ENCODE results near the gene RALGDS. TPM values are rescaled to one million over a fixed set of nuclear protein-coding genes. Genes with fewer than 3 reads are reported as not detected.

The RALGDS gene
- total RNA-seq, 4 donors from 2014 or later = 44.8 to 53.0 (median 49.8) TPM

- TF ChIP-seq POLR2A (IDR thresholded peaks at IDR 0.05) = no peak
- no peak for TF ChIP-seq CTCF (IDR thresholded peaks at IDR 0.05)
- Histone ChIP-seq H3K9me3 (no peaks in the 10 kb centered on the region), H3K27ac (peak overlapping the region in 3 of 4 donors; percentile 21 to 81 (median 35)), H3K4me3 (no peak overlapping the region), H3K27me3 (no peaks in the 10 kb centered on the region), H3K4me1 (peaks cover 0 to 100% (median 27%) of the 10 kb centered on the region in 3 donors), H3K36me3 (no peaks in the 10 kb centered on the region)
- no peak for ATAC-seq
- WGBS, 2 donors (ENCODE audit: low coverage in 1 of 2) = no CpG with 5 or more reads among the region's 24 CpGs
These were observed 18.5 kb upstream of the RALGDS start for GRCh38 chr9:133139246-133140173.

GRCh38 chr9:133137451-133138231 is 16.6 kb upstream of the RALGDS start:
- no peak for ATAC-seq
- no CpG with 5 or more reads among the region's 16 CpGs for WGBS, 2 donors (ENCODE audit: low coverage in 1 of 2)
- TF ChIP-seq POLR2AphosphoS5 (IDR thresholded peaks at IDR 0.05) = no peak
- TF ChIP-seq POLR2A (IDR thresholded peaks at IDR 0.05) = no peak
- no peak for TF ChIP-seq CTCF (IDR thresholded peaks at IDR 0.05)
- TF ChIP-seq EP300 (IDR thresholded peaks at IDR 0.05) = no peak
- Histone ChIP-seq H3K27me3 (no peaks in the 10 kb centered on the region), H3K9me3 (no peaks in the 10 kb centered on the region), H3K36me3 (no peaks in the 10 kb centered on the region), H3K4me3 (no peak overlapping the region), H3K27ac (peak overlapping the region in 3 of 4 donors; percentile 65 to 89 (median 81)), H3K4me1 (peaks cover 8 to 100% (median 35%) of the 10 kb centered on the region in 3 donors)

GRCh38 chr9:133135146-133135745 is 14.2 kb upstream of the RALGDS start:
- Histone ChIP-seq H3K9me3 (no peaks in the 10 kb centered on the region), H3K4me3 (no peak overlapping the region), H3K27me3 (no peaks in the 10 kb centered on the region), H3K36me3 (no peaks in the 10 kb centered on the region), H3K4me1 (peaks cover 8 to 95% (median 34%) of the 10 kb centered on the region in 3 donors), H3K27ac (peak overlapping the region; percentile 3 to 93 (median 85))
- TF ChIP-seq POLR2AphosphoS5 (IDR thresholded peaks at IDR 0.05) (peak; percentile 81), EP300 (IDR thresholded peaks at IDR 0.05) (no peak), CTCF (IDR thresholded peaks at IDR 0.05) (no peak), POLR2A (IDR thresholded peaks at IDR 0.05) (no peak)
- ATAC-seq = peak; percentile 21
- WGBS, 2 donors (ENCODE audit: low coverage in 1 of 2) = no CpG with 5 or more reads among the region's 8 CpGs

- Histone ChIP-seq H3K4me1 (peaks cover 8 to 88% (median 34%) of the 10 kb centered on the region in 3 donors), H3K27me3 (no peaks in the 10 kb centered on the region), H3K4me3 (no peak overlapping the region), H3K9me3 (no peaks in the 10 kb centered on the region), H3K36me3 (no peaks in the 10 kb centered on the region), H3K27ac (peak overlapping the region; percentile 80 to 93 (median 85))
- TF ChIP-seq POLR2A (IDR thresholded peaks at IDR 0.05) (no peak), EP300 (IDR thresholded peaks at IDR 0.05) (no peak), CTCF (IDR thresholded peaks at IDR 0.05) (no peak), POLR2AphosphoS5 (IDR thresholded peaks at IDR 0.05) (no peak)
- 0% methylated on average over 1 of the region's 11 CpGs; no CpG with 5 or more reads in 1 of the 2 donors for WGBS, 2 donors (ENCODE audit: low coverage in 1 of 2)
- ATAC-seq = no peak
These were observed 13.5 kb upstream of the RALGDS start for GRCh38 chr9:133134388-133135145.

Data from gastroesophageal sphincter (tissue), 4 donors.